AG10803 (cell line): ENCODE measurements around the gene TRPV3.

Experiments used
- DNase-seq: peaks from one replicate; pipeline ENCODE4 v3.0.0; 2010; ENCODE audit warnings: low read depth
- H3K4me3 ChIP-seq: 2 replicates; pipeline ENCODE4 v1.5.1; 2011; ENCODE audit warnings: mild to moderate bottlenecking, low read length, control low read depth
- CTCF ChIP-seq: conservative IDR thresholded peaks from 2 replicates; pipeline ENCODE4 v1.5.1; 2011; ENCODE audit warnings: mild to moderate bottlenecking, low read length, control low read depth, inconsistent platforms

The TRPV3 gene

GRCh38 chr17:3545151-3545550 is 12.5 kb downstream of the TRPV3 start:
- DNase-seq: no peak
- no peak overlapping the region for H3K4me3 ChIP-seq
- TF ChIP-seq CTCF: no peak

- DNase-seq: no peak
- H3K4me3 ChIP-seq: no peak overlapping the region
- TF ChIP-seq CTCF: no peak
These were observed 13.2 kb downstream of the TRPV3 start for GRCh38 chr17:3544365-3544764.

GRCh38 chr17:3543453-3543852 is 14.2 kb downstream of the TRPV3 start:
- no peak overlapping the region for H3K4me3 ChIP-seq
- no peak for TF ChIP-seq CTCF
- no peak for DNase-seq

GRCh38 chr17:3542410-3543088 is 15.1 kb downstream of the TRPV3 start:
- no peak overlapping the region for H3K4me3 ChIP-seq
- no peak for DNase-seq
- no peak for TF ChIP-seq CTCF

DNA sequence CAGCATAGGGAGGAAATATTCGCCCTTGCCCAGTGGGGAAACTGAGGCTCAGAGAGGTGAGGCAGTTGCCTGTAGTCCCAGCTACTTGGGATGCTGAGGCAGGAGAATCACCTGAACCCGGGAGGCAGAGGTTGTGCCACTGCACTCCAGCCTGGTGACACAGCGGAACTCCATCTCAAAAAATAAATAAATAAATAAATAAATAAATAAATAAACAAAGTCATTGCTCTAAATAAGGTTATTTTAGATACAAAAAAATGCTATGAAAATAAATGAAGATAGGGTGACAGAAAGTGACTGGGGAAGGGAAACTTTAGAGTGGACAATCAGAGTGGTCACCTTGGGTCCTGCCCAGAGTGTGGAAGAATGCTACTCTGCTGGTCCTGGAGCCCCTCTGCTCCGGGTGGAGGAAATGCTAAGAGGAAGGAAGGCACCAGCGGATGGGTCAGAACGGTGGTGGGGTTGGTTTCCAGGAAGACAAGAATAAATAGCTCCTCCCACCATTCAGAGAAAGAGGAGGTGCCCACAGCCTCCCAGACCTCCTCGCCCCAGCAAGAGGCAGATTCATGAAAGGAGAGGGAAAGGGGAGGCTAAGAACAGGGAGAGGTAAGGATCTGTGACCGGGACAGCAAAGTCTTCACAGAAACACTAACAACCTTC is 17.6 kb downstream of the TRPV3 start:
- no peak for DNase-seq
- TF ChIP-seq CTCF: no peak
- H3K4me3 ChIP-seq: no peak overlapping the region

- DNase-seq: no peak
- no peak overlapping the region for H3K4me3 ChIP-seq
- no peak for TF ChIP-seq CTCF
These were observed 20.9 kb downstream of the TRPV3 start for GRCh38 chr17:3536716-3537115.
